Endometrial microvascular endothelial cells (primary cell): ENCODE measurements around the gene DEGS1. TPM values are rescaled to one million over a fixed set of nuclear protein-coding genes. Genes with fewer than 3 reads are reported as not detected.

Experiments used
- in situ Hi-C: cut with HindIII; loops from 2 replicates; pipeline ENCODE4 v1.10.0; 2017; ENCODE audit warnings: low sequenced_read_pairs, low pct_unique_long_range_greater_than_20kb; ENCODE audit errors: inconsistent ontology term
- total RNA-seq: library from RNA; depleted of rRNA; stranded (reverse); fragments of >200 nt; gene quantifications from one replicate; pipeline ENCODE4 v1.2.3, GENCODE V29; 2015; ENCODE audit errors: inconsistent ontology term

The DEGS1 gene
- 190 TPM for total RNA-seq

DNA sequence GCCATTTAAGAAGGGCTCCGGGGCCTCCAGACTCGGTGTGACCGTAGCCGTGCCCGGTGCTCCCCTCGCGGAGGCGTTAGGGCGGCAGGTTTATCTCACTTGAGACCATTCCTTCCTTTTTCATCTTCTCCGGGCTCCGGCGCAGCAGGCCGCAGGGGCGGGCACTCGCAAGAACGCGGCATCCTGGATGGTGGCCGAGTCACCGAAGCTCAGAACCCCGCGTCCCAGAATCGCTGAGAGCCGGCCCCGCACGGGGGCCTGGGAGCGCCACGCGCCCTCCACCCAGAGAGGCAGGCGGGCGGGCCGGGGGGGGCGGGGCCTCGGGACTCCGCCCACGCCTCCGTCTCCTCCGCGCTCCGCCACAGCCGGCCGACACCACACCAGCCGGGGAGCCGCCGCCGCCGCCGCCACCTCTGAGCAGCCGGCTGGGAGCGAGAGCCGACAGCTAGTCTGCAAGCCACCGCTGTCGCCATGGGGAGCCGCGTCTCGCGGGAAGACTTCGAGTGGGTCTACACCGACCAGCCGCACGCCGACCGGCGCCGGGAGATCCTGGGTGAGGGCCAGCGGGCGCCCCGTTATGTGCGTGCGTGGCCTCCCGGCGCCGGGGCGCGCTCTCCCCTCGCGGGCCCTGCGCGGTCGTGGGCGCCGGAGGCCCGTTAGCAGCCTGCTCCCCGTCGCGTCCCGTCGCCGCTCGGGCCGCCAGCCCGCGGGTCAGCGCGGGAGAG is at the start of gene DEGS1:
TSS of gene DEGS1 (plus strand) at position 375 of the 725 bp plus-strand sequence. CDS start at position 472, 97 bp downstream.
- in situ Hi-C loops, result no loop called here

DNA sequence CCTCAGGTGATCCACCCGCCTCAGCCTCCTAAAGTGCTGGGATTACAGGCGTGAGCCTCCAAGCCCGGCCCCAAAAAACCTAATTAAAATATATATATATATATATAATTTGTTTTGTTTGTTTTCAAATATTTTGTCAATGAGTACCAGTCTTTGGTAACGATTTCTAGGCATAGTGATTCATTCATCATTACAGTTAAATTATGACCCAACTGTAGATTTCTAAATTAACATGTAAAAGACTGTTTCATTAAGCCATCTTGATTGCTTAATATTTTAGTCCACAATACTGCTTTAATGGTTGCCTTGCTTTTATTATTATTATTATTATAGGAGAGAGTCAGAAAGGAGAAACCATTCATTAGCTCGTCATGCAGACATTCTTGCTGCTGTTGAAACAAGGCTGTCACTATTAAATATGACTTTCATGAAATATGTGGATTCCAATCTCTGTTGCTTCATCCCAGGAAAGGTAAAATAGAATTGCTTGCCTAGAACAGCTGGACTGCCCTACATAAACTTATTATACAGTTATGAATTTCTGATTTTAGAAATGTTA is 49.2 kb upstream of the DEGS1 start:
- in situ Hi-C loops, result no loop called here

GRCh38 chr1:224137518-224137917 is 45.5 kb upstream of the DEGS1 start:
- in situ Hi-C loops, result no loop called here

DNA sequence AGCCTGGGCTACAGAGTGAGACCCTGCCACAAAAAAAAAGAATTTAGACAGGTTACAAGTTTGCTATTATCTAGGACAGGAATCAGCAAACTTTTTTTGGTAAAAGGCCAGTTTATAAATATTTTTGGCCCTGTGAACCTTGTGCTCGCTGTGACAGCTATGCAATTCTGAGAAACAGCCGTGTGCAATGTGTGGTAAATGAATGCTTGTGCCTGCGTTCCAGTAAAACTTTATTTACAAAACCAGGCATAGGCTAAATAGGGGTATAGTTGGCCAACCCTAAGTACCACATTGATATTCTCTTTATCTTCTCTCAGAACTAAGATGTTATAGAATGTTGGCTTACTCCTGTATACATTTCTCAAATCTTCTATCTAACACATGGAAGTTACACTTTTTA is 44.8 kb upstream of the DEGS1 start:
- in situ Hi-C loops, result no loop called here

GRCh38 chr1:224141693-224142092 is 41.3 kb upstream of the DEGS1 start:
- in situ Hi-C loops, result no loop called here

DNA sequence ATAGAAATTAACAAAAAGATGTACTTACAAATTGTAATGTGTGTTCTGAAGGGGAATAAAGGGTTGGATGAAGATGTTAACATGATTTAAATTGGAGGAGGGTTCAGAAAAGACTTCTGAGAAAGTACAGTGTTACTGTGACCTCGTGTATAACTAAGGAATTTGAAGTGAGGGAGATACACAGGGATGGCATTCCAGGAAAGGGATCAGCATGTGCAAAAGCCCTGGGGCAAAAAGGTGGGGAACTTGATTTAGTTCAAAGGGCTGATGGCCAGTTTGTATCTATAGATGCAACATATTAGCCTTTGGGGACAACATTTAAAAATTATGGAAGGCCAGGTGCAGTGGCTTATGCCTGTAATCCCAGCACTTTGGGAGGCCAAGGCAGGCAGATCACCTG is 33.3 kb upstream of the DEGS1 start:
- in situ Hi-C loops, result no loop called here

DNA sequence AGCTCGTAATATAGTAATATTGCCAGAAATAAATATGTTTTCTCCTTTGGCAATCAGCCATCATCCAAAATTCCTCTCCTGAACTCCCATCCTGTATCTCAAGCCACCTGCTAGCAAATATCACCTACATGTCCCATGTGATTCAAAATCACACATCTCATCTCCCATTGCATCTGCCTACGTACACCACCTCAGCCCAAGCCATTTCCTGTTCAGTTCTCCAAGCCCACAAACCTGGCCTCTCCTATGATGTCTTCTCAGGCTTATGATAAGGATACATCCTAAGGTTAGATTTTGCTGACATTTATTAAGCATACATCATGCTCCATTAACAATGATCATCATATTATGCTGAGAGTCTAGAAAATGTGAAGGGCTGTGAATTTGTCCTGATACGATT is 31.9 kb upstream of the DEGS1 start:
- in situ Hi-C loops, result no loop called here

DNA sequence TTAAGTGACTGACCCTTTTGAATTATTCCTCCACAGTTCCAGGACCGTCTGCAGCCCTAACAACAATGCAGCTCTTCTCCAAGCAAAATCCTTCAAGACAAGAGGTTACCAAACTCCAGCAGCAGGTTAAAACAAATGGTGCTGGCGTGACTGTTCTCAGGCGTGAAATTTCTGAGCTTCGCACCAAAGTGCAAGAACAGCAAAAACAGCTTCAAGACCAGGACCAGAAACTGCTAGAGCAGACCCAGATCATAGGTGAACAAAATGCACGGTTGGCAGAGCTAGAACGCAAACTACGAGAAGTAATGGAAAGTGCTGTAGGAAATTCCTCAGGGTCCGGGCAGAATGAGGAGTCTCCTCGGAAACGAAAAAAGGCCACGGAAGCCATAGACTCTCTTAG is 25.7 kb upstream of the DEGS1 start:
- in situ Hi-C loops, result no loop called here

DNA sequence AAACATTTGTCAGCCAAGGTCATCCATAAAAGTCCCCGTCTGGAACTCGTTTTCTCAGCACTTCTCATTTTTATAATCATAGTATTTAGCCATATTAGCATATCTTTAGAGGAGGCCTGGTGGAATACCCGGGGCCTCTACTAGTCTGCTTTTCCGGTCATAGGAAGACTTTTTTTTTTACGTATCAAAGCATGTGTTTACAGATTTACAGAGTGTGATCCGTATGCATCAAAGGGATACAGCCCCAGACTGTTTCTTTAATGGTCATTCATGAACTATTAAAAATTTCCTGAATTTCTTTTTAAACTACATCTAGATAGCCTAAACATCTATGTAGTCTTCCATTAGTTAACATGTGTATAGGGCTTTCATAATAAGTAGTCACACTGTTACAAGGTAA is 23.5 kb upstream of the DEGS1 start:
- in situ Hi-C loops, result no loop called here

GRCh38 chr1:224160171-224160682 is 22.8 kb upstream of the DEGS1 start:
- in situ Hi-C loops, result no loop called here

DNA sequence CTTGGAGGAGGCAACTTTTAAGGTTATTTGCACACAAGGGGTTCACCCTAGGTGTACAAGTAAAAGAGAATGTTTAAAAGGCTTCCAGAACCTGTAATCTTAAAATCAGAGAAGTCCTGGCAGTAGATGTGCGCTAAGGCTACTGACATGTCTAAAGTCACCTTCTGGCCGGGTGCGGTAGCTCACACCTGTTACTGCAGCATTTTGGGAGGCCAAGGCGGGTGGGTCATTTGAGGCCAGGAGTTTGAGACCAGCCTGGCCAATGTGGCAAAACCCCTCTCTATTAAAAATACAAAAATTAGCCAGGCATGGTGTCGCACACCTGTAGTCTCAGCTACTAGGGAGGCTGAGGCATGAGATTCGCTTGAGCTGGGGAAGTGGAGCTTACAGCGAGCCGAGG is 20.3 kb upstream of the DEGS1 start:
- in situ Hi-C loops, result no loop called here

GRCh38 chr1:224163311-224163710 is 19.7 kb upstream of the DEGS1 start:
- in situ Hi-C loops, result no loop called here

GRCh38 chr1:224168859-224169380 is 14.1 kb upstream of the DEGS1 start:
- in situ Hi-C loops, result no loop called here

- in situ Hi-C loops, result no loop called here
Observed at GRCh38 chr1:224169718-224170270, 13.2 kb upstream of the DEGS1 start.

DNA sequence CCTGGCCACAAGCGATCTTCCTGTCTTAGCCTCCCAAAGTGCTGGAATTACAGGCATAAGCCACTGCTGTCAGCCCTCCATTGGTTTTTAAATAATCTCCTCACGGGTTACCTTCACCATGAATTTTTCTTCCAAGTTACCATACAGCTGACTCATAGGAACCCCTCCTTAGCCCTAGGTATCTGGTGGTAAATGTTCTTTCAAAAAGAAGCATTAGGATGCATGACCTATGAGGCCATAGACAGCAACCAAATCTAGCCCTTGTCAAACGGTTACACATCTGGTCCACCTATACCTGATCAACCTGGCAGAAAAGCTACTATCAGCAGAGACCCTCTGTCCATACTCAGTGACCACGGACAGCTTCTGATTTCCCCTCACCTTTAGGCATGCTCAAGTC is 12.7 kb upstream of the DEGS1 start:
- in situ Hi-C loops, result no loop called here

DNA sequence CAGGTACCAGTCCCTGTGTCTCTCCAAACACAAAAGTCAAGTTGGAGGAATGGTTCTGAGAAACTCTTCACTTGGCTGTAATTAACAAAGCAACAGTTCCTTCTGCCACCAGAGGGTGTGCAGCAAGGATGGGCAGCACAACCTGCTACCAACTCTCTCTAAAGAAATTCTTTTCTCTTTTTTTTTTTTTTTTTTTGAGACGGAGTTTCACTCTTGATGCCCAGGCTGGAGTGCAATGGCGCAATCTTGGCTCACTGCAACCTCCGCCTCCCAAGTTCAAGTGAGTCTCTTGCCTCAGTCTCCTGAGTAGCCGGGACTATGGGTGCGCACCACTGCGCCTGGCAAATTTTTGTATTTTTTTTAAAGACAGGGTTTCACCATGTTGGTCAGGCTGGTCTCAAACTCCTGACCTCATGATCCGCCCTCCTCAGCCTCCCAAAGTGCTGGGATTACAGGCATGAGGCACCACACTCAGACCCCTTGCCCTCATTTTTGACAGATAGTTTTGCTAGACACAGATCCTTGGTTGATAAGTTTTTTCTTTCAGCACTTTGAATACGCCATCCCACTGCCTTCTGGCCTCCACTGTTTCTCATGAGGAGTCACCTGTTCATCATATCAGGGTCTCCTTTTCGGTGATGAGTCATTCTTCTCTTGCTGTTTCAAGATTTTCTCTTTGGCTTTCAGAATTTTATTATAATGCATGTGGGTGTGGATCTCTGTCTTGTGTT is 12.1 kb upstream of the DEGS1 start:
- in situ Hi-C loops, result no loop called here

DNA sequence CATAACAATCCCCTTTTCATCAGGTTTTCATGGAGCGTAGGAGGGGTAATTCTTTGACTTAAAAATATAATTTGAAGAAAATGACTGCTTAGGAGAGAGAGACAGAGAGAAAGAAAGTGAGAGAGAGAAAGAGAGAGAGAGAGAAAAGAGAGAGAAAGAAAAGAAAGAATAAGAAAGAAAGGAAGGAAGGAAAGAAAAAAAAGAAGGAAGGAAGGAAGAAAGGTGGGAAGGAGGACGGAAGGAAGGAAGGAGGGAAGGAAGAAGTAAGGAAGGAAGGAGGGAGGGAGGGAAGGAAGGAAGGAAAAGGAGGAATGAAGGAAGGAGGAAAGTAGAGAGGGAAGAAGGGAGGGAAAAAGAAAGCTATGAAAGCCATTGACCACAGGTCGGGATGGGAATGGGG is 10.8 kb upstream of the DEGS1 start:
- in situ Hi-C loops, result no loop called here

DNA sequence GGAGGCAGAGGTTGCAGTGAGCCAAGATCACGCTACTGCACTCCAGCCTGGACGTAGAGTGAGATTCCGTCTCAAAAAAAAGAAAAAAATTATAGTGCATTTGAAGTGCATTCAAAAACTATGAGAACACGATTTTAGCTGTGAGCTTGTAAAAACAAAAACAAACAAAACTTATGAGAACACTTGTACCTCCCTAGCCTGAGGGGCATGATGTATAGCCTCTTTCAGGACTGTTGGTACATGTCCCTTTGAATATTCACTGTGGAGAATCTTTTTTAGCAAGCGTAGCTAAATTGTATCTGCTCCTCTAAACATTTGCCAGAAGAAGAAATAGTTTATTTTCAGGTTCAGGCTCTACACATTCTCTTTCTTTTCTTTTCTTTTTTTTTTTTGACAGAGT is 9.5 kb upstream of the DEGS1 start:
- in situ Hi-C loops, result no loop called here

GRCh38 chr1:224175617-224176016 is 7.4 kb upstream of the DEGS1 start:
- in situ Hi-C loops, result no loop called here
